GM10266 (cell line): ENCODE measurements around the gene UMAD1.

ENCODE experiments used
- DNase-seq: peaks from one replicate; pipeline ENCODE4 v3.0.0; 2012; ENCODE audit errors: extremely low spot score
- TF ChIP-seq, protein P1 (sequence below): IDR thresholded peaks from 2 replicates; pipeline ENCODE4 v1.5.1; 2012; ENCODE audit warnings: mild to moderate bottlenecking, low read depth; ENCODE audit not compliant: control insufficient read depth, insufficient read depth; ENCODE audit errors: missing control alignments

The UMAD1 gene

DNA sequence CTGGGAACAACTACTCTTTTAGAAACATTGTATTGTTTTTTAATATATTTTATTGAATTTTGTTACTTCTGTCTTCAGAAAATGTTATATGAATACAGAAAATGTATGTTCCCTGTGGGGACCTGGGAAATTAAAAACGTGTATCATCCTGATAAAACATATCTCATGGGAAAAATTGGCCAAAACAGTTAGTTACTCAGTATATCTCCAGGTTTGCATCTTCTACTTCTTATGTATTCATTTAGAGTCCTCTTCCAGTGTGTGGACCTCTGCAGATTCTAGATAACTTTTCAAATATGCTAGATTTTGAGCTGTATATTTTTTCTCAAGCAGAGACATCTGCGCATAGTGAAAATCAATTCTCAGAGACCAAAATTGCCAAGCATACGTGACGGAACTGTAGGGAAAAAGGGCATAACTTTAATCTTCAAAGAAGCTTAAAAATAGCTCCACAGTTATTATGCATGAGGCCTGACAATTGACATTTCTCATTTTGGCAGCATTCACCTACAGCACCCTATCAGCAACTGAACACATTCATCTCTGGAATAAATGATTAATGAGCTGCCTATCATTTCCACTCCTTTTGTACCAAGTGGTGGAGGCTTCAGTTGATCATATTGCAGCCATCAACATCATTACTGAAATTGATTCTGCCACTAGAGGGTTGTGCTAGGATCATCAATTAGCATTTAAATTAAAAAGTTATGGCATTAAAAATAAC, 26.4 kb upstream of the UMAD1 start:
- TF ChIP-seq, protein P1, sequence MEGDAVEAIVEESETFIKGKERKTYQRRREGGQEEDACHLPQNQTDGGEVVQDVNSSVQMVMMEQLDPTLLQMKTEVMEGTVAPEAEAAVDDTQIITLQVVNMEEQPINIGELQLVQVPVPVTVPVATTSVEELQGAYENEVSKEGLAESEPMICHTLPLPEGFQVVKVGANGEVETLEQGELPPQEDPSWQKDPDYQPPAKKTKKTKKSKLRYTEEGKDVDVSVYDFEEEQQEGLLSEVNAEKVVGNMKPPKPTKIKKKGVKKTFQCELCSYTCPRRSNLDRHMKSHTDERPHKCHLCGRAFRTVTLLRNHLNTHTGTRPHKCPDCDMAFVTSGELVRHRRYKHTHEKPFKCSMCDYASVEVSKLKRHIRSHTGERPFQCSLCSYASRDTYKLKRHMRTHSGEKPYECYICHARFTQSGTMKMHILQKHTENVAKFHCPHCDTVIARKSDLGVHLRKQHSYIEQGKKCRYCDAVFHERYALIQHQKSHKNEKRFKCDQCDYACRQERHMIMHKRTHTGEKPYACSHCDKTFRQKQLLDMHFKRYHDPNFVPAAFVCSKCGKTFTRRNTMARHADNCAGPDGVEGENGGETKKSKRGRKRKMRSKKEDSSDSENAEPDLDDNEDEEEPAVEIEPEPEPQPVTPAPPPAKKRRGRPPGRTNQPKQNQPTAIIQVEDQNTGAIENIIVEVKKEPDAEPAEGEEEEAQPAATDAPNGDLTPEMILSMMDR = no peak
- DNase-seq = no peak

DNA sequence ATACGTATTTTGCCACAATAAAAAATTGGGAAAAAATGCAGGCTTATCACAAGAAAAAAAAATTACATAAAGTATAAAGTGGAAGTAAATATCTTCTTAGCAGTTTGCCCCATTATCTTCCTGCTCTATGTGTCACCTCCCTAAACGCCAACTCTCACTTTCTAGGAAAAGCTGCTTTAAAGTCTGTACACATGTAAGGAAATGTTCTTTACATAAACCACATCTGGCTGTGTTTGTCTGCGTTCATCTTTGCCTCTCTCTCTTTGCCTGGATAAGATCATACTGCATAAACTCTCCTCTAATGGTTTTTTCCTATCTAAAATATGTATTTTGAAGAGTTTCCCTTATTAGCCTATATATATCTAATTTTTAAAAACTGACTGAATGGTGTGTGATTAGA, 23.0 kb upstream of the UMAD1 start:
- no peak for DNase-seq
- TF ChIP-seq, protein P1 = no peak

DNA sequence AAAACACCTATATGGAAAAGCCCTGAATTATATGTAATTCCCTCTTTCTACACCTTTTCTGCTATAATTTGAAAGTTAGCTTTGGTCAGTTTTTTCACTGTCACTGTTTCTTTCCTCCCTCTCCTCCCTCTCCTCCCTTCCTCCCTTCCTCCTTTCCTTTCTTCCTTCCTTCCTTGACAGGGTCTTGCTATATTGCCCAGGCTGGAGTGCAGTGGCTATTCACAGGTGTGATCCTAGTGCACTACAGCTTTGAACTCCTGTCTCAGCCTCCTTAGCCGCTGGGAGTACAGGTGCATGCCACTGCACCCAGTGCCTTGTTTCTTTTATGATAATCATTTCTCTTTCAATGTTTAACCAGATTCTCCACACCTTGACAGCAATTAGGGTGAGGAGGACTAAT, 22.1 kb upstream of the UMAD1 start:
- no peak for DNase-seq
- TF ChIP-seq, protein P1 = no peak

DNA sequence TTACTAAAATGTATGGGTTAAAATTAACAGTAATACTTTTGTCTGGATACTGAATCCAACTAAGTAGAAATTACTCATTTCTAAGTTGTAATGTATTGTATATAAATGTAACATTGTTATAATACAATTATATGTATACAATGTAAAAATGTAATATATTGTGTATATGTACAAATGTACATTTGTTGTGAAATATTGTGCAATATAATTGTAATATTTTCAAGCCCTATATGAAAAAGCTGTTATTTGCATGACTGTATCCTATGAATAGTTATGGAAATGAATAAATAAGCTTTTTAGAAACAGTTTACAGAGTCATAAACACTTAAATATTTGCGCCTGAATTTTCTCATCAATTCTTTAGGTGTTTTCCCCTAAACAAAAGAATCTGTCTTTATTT, 20.3 kb upstream of the UMAD1 start:
- no peak for DNase-seq
- TF ChIP-seq, protein P1 = no peak

DNA sequence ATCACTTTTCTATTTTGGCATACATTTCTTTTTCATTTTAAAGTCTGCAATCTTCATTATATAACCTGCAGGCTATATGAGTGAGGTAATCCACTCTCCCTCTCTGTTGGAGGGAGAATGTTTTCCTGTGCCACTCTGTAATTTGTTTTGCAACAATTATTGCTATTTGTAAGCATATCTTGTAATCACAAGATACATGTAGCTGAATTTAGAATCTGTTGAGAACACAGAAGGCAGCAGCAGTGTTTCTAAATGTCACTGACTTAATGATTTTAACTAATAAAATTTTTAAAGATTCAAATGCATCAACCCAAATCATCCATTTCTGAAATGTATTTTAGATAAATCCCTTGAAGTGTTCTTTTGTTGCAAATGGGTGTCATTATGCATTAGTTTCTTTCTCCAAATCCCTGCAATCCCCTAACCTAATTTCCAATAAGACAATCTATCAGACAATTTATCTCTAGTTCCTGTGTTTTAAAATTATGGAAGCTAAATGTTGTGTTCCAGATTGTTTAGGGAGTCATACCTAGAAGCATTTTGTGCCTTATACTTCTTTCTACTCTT, 19.8 kb upstream of the UMAD1 start:
- DNase-seq = no peak
- TF ChIP-seq, protein P1 = no peak

DNA sequence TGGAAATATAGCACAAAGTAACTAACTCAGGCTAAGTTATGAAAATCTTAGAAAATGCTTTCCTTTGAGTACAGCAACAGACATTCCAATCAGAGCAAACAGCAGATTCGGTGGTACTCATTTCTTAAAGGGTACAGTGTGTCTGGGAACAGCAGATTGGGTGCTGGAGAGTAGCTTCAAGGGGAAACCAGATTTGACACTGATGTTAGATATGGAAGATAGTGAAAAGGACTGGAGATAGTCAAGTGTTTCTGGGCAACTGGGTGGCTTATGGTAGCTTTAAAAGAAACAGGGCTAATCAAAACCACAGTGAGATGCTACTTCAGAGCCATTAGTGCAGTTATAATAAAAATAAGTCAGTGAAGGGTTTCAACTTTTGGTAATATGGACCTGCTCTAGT, 12.1 kb upstream of the UMAD1 start:
- TF ChIP-seq, protein P1 = no peak
- no peak for DNase-seq

DNA sequence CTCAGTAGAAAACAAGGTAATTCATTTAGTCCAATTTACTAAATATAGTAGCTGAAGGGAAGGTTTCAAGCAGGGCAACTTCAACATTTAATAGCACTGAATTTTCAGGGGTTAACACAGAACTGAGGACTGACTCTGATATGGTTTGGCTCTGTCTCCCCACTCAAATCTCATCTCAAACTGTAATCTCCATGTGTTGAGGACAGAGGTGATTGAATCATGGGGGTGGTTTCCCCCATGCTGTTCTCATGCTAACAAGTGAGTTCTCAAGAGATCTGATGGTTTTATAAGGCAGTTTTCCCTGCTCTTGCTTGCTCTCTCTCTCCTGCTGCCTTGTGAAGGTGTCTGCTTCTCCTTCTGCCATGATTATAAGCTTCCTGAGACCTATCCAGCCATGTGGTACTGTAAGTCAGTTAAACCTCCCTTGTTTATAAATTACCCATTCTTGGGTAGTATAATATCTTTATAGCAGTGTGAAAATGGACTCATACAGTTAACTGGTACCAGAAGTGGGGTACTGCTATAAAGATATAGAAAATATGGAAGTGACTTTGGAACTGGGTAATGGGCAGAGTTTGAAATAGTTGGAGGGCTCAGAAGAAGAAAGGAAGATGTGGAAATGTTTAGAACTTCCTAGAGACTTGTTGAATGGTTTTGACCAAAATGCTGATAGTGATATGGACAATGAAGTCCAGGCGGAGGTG, 9.8 kb upstream of the UMAD1 start:
- no peak for DNase-seq
- TF ChIP-seq, protein P1 = no peak
